HepG2 (cell line): ENCODE results near the gene ZBTB7A. TPM values are rescaled to one million over a fixed set of nuclear protein-coding genes. Genes with fewer than 3 reads are reported as not detected.

Source experiments
- HOXA9 ChIP-seq: sonication (generic); formaldehyde crosslinking; IDR thresholded peaks from 2 replicates; pipeline ENCODE4 v1.8.1; 2022; ENCODE audit warnings: missing genetic modification reagents, mild to moderate bottlenecking, moderate library complexity, borderline replicate concordance
- JUN ChIP-seq: sonication (generic); formaldehyde crosslinking; IDR thresholded peaks from 2 replicates; pipeline ENCODE4 v1.4.0; 2020; ENCODE audit warnings: mild to moderate bottlenecking, missing genetic modification reagents
- KDM2A ChIP-seq: sonication (generic); formaldehyde crosslinking; IDR thresholded peaks from 2 replicates; pipeline ENCODE4 v1.4.0; 2020; ENCODE audit warnings: low read depth, missing genetic modification reagents, borderline replicate concordance
- MBNL3 ChIP-seq: fragments of 250-450 bp; sonication (Bioruptor Pico); conservative IDR thresholded peaks from 2 replicates; pipeline ENCODE4 v1.8.0; 2022; ENCODE audit warnings: mild to moderate bottlenecking, inconsistent platforms
- MIER3 ChIP-seq: IDR thresholded peaks from 2 replicates; pipeline ENCODE4 v1.6.1; 2016; ENCODE audit warnings: missing compliant biosample characterization, borderline replicate concordance
- NAIF1 ChIP-seq: sonication (generic); formaldehyde crosslinking; IDR thresholded peaks from 2 replicates; pipeline ENCODE4 v1.5.0; 2020; ENCODE audit warnings: mild to moderate bottlenecking, missing genetic modification reagents, borderline replicate concordance
- NFAT5 ChIP-seq: sonication (generic); formaldehyde crosslinking; IDR thresholded peaks from 2 replicates; pipeline ENCODE4 v1.4.0; 2020; ENCODE audit warnings: missing genetic modification reagents
- PHF20 ChIP-seq: sonication (generic); formaldehyde crosslinking; IDR thresholded peaks from 2 replicates; pipeline ENCODE4 v1.5.0; 2020; ENCODE audit warnings: mild to moderate bottlenecking, missing genetic modification reagents
- SIX4 ChIP-seq: sonication (generic); formaldehyde crosslinking; IDR thresholded peaks from 2 replicates; pipeline ENCODE4 v1.4.0; 2020; ENCODE audit warnings: missing genetic modification reagents
- ZBTB1 ChIP-seq: sonication (generic); formaldehyde crosslinking; IDR thresholded peaks from 2 replicates; pipeline ENCODE4 v1.4.0; 2020; ENCODE audit warnings: missing genetic modification reagents, borderline replicate concordance
- ZFP36L1 ChIP-seq: sonication (generic); formaldehyde crosslinking; IDR thresholded peaks from 2 replicates; pipeline ENCODE4 v1.8.0; 2022; ENCODE audit warnings: mild to moderate bottlenecking, missing genetic modification reagents, moderate library complexity
- ZNF383 ChIP-seq: sonication (generic); formaldehyde crosslinking; IDR thresholded peaks from 2 replicates; pipeline ENCODE4 v1.4.0; 2020; ENCODE audit warnings: missing genetic modification reagents, mild to moderate bottlenecking, borderline replicate concordance
- ZNF441 ChIP-seq: sonication (generic); formaldehyde crosslinking; IDR thresholded peaks from 2 replicates; pipeline ENCODE4 v1.7.0; 2021; ENCODE audit warnings: missing genetic modification reagents, borderline replicate concordance
- ZNF546 ChIP-seq: sonication (generic); formaldehyde crosslinking; conservative IDR thresholded peaks from 2 replicates; pipeline ENCODE4 v1.8.1; 2023; ENCODE audit warnings: mild to moderate bottlenecking, missing genetic modification reagents
- ZNF570 ChIP-seq: sonication (generic); formaldehyde crosslinking; IDR thresholded peaks from 2 replicates; pipeline ENCODE4 v1.4.0; 2020; ENCODE audit warnings: mild to moderate bottlenecking, missing genetic modification reagents, borderline replicate concordance
- ZNF800 ChIP-seq: sonication (generic); formaldehyde crosslinking; IDR thresholded peaks from 2 replicates; pipeline ENCODE4 v1.4.0; 2020; ENCODE audit warnings: missing genetic modification reagents
- polyA plus RNA-seq, 8 experiments: library from polyadenylated mRNA; depleted of rRNA in 3 of 8; stranded (reverse) in 7 of 8; unstranded in 1 of 8; fragments of >200 nt; fragmentation: Illumina TruSeq in 4 of 8; extraction: Trizol in 4 of 8; gene quantifications; 2 replicates each; pipeline versions ENCODE4 v1.2.1 to v1.2.3, GENCODE V29; 2011 to 2016; ENCODE audit warnings: low read depth in 4 of 8, missing spikeins in 1 of 8, mixed read lengths in 1 of 8; ENCODE audit not compliant: insufficient read depth in 1 of 8
- total RNA-seq, 5 experiments: library from RNA; depleted of rRNA; stranded (reverse); fragments of >200 nt; fragmentation: Illumina TruSeq; extraction: Trizol; gene quantifications; 2 replicates each; pipeline ENCODE4 v1.2.3, GENCODE V29; 2016; ENCODE audit warnings: low read depth in 1 of 5
- TF ChIP-seq, protein P1 (sequence below): sonication (generic); formaldehyde crosslinking; IDR thresholded peaks from 2 replicates; pipeline ENCODE4 v1.8.0; 2022; ENCODE audit warnings: mild to moderate bottlenecking, missing genetic modification reagents, borderline replicate concordance
- TF ChIP-seq, protein P2 (sequence below): sonication (generic); formaldehyde crosslinking; IDR thresholded peaks from 2 replicates; pipeline ENCODE4 v1.4.0; 2020; ENCODE audit warnings: missing genetic modification reagents

ZBTB7A gene
- total and polyA plus RNA-seq, 2 of the 13 experiments (the other 11 are each of a cell fraction or from before 2014, with no cell fraction given) = 3.6 to 4.0 TPM

DNA sequence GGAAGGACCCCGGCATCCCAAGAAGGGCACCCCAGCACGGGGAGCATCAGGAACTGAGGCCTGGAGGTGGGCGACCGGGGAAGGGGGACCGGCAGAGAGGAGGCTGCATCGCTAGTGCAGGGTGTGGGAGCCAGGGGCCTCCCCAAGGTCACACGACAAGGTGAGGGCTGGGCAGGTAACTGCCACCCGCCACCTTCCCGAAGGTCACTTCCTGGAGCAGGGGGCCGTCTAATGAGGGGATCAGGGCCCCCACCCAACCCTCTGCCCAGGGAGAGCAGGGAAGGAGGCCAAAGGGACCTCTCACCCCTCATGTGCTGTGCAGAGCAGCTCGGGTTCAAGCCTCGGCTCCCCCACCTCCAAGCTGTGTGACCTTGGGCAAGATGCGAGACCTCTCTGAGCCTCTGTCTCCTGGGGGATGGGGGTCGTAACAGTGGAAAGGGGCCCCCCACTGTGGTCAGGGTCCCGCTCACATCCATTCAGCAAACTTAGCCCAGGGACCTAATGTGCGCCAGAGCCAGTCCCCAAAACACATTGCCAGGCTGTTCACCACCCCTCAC lies 6.0 kb downstream of the ZBTB7A start (continued):
- TF ChIP-seq NFAT5 (CRISPR knock-in tag) (no peak), PHF20 (CRISPR knock-in tag) (no peak), MIER3 (CRISPR knock-in tag) (no peak), ZNF800 (CRISPR knock-in tag) (no peak), ZNF546 (no peak; the same call in 1 of the 2 replicates), NAIF1 (CRISPR knock-in tag) (no peak), ZBTB1 (CRISPR knock-in tag) (no peak), JUN (no peak), ZFP36L1 (no peak), SIX4 (no peak), HOXA9 (no peak), KDM2A (no peak), ZNF570 (no peak), ZNF383 (CRISPR knock-in tag) (no peak), MBNL3 (CRISPR knock-in tag) (no peak), ZNF441 (CRISPR knock-in tag) (no peak)
- TF ChIP-seq, protein P1, sequence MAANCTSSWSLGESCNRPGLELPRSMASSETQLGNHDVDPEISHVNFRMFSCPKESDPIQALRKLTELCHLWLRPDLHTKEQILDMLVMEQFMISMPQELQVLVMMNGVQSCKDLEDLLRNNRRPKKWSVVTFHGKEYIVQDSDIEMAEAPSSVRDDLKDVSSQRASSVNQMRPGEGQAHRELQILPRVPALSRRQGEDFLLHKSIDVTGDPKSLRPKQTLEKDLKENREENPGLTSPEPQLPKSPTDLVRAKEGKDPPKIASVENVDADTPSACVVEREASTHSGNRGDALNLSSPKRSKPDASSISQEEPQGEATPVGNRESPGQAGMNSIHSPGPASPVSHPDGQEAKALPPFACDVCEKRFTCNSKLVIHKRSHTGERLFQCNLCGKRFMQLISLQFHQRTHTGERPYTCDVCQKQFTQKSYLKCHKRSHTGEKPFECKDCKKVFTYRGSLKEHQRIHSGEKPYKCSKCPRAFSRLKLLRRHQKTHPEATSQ (CRISPR knock-in tag) = no peak
- TF ChIP-seq, protein P2, sequence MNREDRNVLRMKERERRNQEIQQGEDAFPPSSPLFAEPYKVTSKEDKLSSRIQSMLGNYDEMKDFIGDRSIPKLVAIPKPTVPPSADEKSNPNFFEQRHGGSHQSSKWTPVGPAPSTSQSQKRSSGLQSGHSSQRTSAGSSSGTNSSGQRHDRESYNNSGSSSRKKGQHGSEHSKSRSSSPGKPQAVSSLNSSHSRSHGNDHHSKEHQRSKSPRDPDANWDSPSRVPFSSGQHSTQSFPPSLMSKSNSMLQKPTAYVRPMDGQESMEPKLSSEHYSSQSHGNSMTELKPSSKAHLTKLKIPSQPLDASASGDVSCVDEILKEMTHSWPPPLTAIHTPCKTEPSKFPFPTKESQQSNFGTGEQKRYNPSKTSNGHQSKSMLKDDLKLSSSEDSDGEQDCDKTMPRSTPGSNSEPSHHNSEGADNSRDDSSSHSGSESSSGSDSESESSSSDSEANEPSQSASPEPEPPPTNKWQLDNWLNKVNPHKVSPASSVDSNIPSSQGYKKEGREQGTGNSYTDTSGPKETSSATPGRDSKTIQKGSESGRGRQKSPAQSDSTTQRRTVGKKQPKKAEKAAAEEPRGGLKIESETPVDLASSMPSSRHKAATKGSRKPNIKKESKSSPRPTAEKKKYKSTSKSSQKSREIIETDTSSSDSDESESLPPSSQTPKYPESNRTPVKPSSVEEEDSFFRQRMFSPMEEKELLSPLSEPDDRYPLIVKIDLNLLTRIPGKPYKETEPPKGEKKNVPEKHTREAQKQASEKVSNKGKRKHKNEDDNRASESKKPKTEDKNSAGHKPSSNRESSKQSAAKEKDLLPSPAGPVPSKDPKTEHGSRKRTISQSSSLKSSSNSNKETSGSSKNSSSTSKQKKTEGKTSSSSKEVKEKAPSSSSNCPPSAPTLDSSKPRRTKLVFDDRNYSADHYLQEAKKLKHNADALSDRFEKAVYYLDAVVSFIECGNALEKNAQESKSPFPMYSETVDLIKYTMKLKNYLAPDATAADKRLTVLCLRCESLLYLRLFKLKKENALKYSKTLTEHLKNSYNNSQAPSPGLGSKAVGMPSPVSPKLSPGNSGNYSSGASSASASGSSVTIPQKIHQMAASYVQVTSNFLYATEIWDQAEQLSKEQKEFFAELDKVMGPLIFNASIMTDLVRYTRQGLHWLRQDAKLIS (CRISPR knock-in tag) = no peak
